IPS DF 4.7 (cell line): ENCODE measurements around the gene APPL2.

Source experiments
- DNase-seq: peaks from one replicate; pipeline ENCODE4 v3.0.0-alpha.2; 2013; ENCODE audit warnings: low spot score; ENCODE audit errors: extremely low read depth

APPL2 gene

DNA sequence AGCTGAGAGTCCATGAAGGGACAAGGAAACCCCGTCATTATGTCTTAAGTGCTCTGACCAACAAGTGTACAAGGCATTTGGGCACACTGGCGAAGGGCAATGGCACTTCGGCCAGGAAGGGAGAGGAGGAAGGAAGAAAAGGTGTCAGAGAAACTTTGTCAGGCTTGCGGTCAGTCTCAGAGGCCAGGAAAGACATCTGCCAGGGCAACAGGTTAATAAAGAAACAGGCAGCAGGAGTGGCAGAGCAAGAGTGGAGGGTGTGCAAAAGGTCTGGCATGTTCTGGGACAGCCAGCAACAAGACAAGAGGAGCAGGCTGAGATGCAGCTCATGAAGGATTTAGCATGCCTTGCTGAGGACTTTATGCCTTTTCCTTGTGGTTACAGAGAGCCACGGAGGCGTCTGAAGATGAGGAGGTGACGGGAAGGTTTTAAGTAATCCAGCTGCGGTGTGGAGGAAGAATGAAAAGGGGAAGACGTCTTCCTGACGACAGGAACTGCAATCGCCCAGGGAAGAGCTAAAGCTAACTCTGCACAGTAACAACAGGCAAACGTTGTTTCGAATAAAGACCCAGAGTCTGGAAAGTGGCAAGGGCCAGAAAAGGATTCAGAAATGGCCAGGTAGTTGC is 13.1 kb downstream of the APPL2 start:
- DNase-seq = no peak

GRCh38 chr12:105222284-105222655 is 13.7 kb downstream of the APPL2 start:
- no peak for DNase-seq

DNA sequence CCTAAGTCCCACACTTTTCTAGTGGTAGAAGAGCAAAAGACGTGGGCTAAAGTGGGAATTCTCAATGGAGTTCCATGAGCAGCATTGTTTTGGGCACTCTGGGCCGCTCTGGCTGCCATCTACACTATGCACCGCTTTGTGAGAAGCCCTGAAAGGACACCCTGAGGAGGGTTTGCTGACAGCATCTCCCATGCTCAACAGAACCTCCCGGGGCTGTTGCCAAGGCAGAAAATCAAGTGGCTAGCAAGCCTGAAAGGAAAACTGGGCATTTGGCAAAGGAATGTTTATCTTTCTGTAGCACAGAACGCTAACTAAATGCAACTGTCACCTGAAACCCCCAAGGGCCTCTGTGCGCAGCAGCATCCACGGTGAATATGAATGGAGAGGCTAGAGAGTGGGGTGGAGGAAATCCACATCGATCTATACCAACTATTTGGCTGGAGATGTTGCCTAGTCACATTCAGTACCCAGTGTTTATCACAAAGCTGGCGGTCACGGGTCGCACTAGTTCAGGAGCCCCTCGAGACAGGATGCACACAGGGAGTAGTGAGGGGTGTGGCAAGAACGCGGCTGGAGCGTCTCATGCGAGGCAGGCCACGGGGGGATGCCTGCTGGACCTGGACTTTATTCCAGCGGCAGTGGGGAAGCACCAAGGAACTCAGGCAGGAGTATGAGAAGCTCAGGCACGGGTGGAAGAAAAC is 14.2 kb downstream of the APPL2 start:
- no peak for DNase-seq

GRCh38 chr12:105220929-105221290 is 15.1 kb downstream of the APPL2 start:
- DNase-seq = no peak

- DNase-seq = no peak
Measured at GRCh38 chr12:105220150-105220928, 15.6 kb downstream of the APPL2 start.

DNA sequence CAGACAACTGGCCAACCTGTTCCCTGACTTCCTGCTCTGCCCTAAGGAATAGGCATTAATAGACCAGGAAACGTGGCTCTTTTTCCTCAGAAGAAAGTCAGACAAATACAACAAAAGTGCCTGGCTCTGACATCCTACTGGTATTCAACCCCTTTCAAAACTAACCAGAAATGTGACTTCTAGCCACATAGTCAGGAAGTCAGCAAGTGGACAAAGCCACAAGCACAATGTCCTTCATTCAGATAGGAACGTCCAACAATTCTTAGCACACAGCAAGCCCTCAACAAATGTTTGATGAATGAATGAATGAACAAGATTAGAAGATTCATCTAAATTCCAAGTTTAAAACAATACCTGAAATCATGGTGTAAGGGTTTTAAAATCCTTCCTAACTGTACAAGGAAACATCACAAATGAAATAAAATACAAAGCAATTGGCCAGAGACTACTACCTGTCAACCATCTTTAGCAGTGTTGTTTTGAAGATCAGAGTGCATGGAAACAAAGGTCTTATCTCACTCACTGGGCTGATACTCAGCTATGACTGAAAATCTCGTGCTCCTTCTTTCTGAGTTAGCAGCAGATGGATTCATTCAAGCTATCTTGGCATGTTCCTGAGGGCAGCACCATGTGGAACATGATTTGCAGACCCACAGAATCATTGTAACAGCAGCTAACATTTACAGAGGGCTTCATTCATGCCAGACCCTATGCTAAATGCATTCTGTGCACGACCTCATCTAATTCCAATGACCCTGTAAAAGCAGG is 16.5 kb downstream of the APPL2 start:
- DNase-seq = no peak

DNA sequence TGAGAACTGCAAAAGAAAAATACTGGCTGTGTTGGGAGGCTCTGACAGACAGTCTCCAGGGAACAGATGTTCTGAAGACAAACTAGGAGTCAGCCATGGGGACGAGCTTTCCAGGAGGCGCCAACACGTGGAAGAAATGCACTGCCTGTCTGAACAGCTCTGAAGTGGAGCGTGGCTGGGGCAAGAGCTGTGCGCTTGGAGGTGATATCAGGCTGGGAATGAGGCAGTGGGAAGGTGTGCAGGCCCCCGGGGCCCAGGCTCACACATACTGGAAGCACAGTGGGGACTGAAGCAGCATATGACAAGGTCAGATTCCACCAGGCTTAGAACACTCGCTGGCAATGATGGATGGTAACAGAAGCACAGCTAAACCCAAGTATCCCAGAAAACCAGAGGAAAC is 17.5 kb downstream of the APPL2 start:
- no peak for DNase-seq

DNA sequence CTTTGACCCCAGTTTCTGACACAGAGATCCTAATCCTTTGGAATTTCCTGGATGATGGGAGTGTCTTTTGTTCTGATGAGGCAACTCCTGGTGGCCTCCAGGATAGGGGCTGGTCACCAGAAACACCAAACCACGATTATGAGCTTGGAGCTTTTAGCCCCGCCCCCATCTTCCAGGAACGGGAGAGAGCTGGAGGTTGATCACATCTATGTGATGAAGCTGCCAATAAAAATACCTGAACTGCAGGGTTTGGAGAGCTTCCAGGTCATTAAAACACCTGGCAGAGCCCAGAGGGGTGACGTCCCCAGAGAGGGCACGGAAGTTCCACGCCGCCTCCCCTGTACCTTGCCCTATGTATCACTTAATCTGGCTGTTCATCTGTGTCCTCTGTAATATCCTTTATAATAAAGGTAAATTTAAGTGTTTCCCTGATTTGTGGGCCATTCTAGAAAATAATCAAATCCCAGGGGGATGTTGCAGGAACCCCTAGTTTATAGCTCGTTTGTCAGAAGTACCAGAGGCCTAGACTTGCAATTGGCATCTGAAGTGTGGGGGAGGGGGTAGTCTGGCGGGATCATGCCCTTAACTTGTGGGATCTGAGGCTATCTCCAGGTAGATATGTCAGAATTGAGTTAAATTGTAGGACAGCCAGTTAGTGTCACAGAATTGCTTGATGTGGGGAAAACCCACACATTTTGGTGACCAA is 21.2 kb downstream of the APPL2 start:
- DNase-seq = no peak

DNA sequence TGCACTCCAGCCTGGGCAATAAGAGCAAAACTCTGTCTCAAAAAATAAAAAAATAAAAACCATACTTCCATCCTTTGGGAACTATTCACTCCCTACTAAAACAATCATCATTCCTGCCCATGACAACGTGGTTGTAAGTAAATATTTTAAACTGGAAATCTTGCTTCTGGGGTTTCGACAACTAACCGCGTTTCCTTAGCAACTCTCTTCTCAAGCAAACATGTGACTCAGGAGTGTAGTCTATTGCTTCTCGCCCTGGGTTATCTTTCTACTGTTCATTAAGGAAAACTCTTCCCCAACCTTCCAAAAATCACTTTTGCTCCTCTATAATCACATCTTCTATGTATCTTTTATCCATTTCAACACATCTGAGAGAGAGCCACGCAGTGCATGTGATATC is 21.8 kb downstream of the APPL2 start:
- no peak for DNase-seq

- DNase-seq = no peak
Measured at GRCh38 chr12:105212438-105212837, 23.5 kb downstream of the APPL2 start.

DNA sequence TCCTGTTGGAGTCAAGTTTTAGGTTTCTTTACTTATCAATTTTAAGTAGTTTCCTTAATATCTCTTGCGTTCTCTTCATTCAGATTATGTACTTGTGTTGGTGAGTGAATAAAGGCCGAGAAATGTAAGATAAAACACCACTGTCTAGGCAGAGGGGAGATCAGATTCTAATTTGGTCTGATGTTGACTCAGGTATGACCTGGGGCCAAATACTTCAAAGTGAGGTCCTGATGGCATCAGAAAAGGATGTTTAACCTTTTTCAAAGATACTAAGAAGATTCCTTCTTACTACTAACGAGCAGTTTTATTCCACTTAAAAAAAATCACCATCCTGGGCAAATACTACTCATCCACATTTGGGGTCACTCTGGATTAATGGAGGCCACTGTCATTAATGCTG is 26.9 kb downstream of the APPL2 start:
- no peak for DNase-seq

DNA sequence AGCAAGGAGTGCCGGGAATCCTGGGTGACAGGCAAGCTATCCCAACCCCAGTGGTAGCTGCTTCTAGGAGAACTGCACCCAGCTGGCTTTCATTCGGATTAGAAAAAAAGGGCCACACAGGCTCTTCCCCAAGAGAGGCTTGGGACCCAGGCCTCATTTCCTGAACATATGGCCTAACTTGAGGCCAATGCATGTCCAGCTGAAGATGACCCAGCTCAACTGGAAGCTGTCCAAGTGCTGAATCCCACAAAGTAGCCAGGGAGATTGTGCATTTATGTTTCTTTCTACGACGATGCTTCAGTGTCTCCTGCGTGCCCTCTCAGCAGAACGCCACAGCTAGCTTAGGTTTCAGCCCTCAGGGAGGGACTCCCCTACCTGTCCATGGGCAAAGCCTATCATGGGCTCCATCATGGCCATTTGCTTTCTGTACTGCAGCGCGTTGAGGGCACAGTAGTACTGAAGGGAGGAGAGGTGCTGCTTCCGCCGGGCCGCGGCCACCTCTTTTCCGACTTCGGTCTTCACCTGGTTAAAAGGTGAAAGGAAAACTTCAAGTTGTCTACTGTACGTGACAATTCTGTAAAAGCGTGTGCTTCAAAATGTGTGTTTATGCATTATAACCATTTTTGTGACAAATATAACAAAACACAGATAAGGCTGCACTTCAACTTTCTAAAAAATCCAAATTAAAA is 29.1 kb downstream of the APPL2 start:
- DNase-seq = no peak

DNA sequence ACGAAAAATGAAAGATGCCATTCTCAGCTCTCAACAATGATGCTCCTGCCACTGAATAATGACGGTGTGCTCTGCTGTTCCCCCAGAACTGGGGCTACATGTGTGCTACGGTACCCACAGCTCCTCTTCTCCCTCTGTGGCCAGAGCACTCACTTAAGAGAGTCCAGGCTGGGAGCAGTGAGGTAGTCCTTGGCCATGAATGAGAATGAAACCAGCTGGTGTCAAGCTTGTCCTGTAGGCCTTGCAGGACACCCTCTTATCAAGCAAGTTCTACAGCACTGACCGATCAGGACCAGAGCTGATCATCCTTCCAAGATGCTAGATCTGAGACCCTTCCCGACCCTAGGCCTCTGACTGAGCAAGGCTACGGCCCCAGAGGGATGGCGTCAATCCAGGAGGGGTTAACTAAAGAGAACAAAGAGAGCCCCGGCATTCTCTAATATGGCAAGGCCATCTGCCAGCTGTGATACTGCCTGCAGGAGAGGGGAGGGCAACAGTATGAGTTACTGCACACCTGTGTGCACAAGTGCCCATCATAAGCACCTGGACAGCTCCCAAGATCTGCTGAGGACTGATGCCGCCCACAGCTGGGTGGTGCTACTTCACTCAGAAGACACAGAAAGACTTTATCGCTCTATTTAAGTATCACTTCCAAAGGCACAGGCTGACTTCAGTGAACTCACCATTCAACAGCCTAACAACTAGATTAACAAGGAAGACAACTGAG is 30.5 kb downstream of the APPL2 start:
- no peak for DNase-seq

DNA sequence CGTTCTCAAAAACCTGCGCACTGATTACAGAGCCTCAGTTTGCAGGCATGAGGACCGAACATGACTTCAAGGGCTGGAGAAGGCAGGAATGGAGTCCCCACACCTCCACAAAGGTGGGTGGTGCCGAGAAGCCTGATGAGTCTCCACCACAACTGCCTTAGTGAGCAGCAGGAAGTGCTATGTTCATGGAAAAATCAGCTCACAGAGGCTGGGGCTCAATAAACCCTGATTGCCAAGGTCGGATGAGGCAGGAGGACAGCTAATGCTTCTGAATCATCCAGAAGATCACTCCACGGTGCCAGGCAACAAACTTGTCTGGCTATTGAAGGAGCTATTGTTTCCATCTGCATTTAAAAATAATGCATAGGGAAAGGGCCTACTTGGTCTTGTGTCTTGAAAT is 31.1 kb downstream of the APPL2 start:
- DNase-seq = no peak

DNA sequence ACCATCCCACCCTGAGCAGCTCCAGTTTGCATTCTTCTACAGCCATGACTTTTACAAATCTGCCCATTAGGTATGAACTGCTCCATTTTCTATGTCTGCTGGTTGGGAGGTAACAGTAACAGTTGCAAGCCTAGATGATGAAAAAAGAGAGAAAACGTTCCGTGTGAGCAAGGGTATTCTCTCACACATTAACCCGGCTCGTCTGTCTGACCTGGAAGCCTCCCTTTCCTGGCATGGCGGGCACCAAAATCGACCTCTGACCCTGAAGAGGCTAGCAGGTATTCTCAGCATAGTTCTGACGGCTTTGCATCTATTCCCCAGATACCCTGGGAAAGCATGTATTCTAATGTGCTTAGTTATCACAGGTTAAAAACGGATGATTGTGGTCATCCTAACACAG is 31.8 kb downstream of the APPL2 start:
- no peak for DNase-seq

DNA sequence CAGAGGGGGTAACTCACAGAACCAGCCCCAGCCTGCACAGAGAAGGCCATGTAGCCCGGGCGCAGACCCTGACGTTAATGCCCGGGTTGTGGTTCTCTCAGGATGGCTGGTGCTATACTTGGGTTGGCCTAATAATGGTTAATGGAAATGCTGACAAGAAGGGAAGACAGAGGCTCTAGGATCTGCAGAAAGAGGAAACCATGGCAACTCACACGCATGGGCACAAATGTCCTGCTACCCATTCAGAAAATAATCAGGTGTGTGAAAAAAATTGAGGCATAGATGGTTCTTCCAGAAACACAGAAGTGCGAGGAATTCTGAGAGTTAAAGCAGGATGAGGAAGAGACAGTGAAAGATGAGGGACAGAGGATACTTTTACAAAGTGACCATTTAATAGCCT is 33.8 kb downstream of the APPL2 start:
- no peak for DNase-seq

DNA sequence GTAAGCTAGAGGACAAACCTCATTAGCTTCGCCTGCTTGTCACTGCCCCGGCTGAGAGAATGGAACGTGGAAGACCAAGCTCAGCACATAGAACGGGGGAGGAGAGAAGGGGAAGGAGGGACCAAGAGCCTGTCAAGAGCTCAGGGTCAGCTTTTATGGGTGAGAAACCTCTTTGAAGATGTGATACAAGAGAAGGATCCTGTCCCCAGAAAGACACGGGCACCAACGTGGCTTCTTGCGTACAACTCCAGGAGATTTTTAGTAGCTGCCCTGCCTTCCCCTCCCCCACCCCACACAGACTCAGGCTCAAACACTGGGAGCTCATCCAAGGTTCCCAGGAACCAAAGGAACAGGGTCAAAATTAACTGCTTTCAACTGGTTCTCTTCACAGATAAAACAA is 34.7 kb downstream of the APPL2 start:
- DNase-seq = no peak

GRCh38 chr12:105200385-105200784 is 35.6 kb downstream of the APPL2 start:
- no peak for DNase-seq

GRCh38 chr12:105198961-105199360 is 37.0 kb downstream of the APPL2 start:
- DNase-seq = no peak

DNA sequence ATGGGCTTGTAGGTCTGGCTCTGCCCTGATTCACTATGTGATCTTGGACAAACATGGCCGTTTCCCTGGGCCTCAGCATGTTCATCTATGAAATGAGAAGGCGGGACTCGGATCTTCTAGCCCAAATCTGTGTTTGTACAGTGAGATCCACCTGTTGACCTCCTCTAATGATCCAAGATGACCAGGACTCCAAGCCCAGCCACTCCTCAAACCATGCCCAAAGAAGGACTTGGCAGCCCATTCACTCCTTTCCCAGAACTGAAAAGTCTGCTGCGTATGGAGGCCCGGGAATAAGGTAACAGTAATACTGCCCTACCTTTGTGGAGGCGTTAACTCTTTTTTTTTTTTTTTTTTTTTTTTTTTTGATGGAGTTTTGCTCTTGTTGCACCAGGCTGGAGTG is 39.9 kb downstream of the APPL2 start:
- no peak for DNase-seq
